CD4-positive, alpha-beta T cell (primary cell): ENCODE results near the gene SNTG2. TPM values are rescaled to one million over a fixed set of nuclear protein-coding genes. Genes with fewer than 3 reads are reported as not detected.

Experiments
- ATAC-seq: fragments of 200-7000 bp; cut with Tn5 transposase; one replicate; pipeline ENCODE4 v1.10.0; 2022; ENCODE audit warnings: mild to moderate bottlenecking; ENCODE audit not compliant: poor library complexity
- CTCF ChIA-PET: fragments of 350-600 bp; sonication (Branson Sonifier 250); formaldehyde crosslinking; loops from one replicate; lab custom pipeline; 2021; ENCODE audit warnings: antibody characterized with exemption, inconsistent platforms; lab: Charles Lee
- POLR2A ChIA-PET: fragments of 350-600 bp; sonication (Branson Sonifier 250); formaldehyde crosslinking; loops from one replicate; lab custom pipeline; 2021; ENCODE audit warnings: antibody characterized with exemption, inconsistent platforms; lab: Charles Lee
- DNase-seq, 14 experiments: peaks; one replicate each; pipeline ENCODE4 v3.0.0-alpha.2; 2013 to 2020; ENCODE audit warnings: mixed read lengths in 2 of 14
- H3K27ac ChIP-seq, 2 donors: one replicate each; pipeline versions ENCODE4 v1.5.1 to v1.7.0; 2013; ENCODE audit warnings: low read length in 2 of 2, low read depth in 1 of 2, mild to moderate bottlenecking in 1 of 2
- H3K27me3 ChIP-seq, 2 experiments: 1 replicate in 1 of 2; 2 replicates in 1 of 2; pipeline versions ENCODE4 v1.6.1 to v1.7.0; 2013; ENCODE audit warnings: low read length in 2 of 2, control low read depth in 1 of 2, mild to moderate bottlenecking in 1 of 2, moderate library complexity in 1 of 2; ENCODE audit not compliant: insufficient read depth in 2 of 2, control insufficient read depth in 1 of 2
- H3K36me3 ChIP-seq: one replicate; pipeline ENCODE4 v1.6.1; 2013; ENCODE audit warnings: low read length, control low read depth; ENCODE audit not compliant: insufficient read depth
- H3K4me1 ChIP-seq: one replicate; pipeline ENCODE4 v1.6.1; 2013; ENCODE audit warnings: low read length, control low read depth; ENCODE audit not compliant: insufficient read depth
- H3K4me3 ChIP-seq: one replicate; pipeline ENCODE4 v1.5.1; 2013; ENCODE audit warnings: mild to moderate bottlenecking, low read length, moderate library complexity
- H3K9me3 ChIP-seq, 2 experiments: 1 replicate in 1 of 2; 2 replicates in 1 of 2; pipeline versions ENCODE4 v1.6.1 to v1.7.0; 2013; ENCODE audit warnings: low read length in 2 of 2, mild to moderate bottlenecking in 2 of 2, control low read depth in 1 of 2, moderate library complexity in 1 of 2; ENCODE audit not compliant: control insufficient read depth in 1 of 2, insufficient read depth in 1 of 2
- H3K27ac Mint-ChIP-seq: one replicate; pipeline ENCODE4 v1.8.0; 2020; ENCODE audit warnings: mixed read lengths
- H3K27me3 Mint-ChIP-seq: one replicate; pipeline ENCODE4 v1.8.0; 2021; ENCODE audit warnings: mixed read lengths
- H3K36me3 Mint-ChIP-seq: one replicate; pipeline ENCODE4 v1.8.0; 2021; ENCODE audit warnings: low read depth, mixed read lengths
- H3K4me1 Mint-ChIP-seq: one replicate; pipeline ENCODE4 v1.8.0; 2021; ENCODE audit warnings: low read depth, mixed read lengths
- H3K4me3 Mint-ChIP-seq: one replicate; pipeline ENCODE4 v1.8.0; 2020; ENCODE audit warnings: mild to moderate bottlenecking, mixed read lengths
- H3K9me3 Mint-ChIP-seq: one replicate; pipeline ENCODE4 v1.8.0; 2020; ENCODE audit warnings: mixed read lengths
- intact Hi-C, 2 experiments: fragments of 100-400 bp; cut with DNase I in 1 of 2; cut with micrococcal nuclease in 1 of 2; formaldehyde crosslinking; loops; one replicate each; pipeline versions ENCODE4 v1.15.1 to v1.9.0; 2023 to 2025; cut with DNase I, micrococcal nuclease
- total RNA-seq, 174 experiments: library from RNA in 2 of 174; stranded (reverse) in 2 of 174; gene quantifications; one replicate each; pipeline ENCODE4 v1.2.3 and lab custom pipeline; 2021 to 2026
- TF ChIP-seq, protein P1 (sequence below): fragments of 200-600 bp; IDR thresholded peaks from one replicate; pipeline ENCODE4 v1.8.0; 2022; ENCODE audit warnings: antibody characterized with exemption, mild to moderate bottlenecking

SNTG2 gene
- total RNA-seq, 2 experiments from 2014 or later, result 1.1 to 1.5 TPM

DNA sequence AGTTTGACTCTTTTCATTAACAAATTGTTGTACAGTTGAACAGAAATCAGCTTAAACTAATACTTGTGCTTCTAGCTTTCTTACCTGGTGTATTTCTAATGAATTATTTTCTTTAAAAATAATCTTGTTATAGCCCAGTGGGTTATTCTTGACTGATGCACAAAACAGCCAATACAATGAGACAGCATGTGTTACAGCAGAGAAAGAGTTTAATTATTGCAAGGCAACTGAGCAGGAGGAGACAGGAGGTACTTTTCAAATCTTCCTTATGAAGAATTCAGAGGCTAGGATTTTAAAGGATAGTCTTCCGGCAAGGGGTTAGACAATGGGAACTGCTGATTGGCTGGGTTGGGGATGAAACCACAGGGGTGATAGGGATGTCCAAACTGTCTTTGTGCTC, 398.1 kb downstream of the SNTG2 start:
- H3K27me3 Mint-ChIP-seq, result no peaks in the 10 kb centered on the region
- H3K4me1 ChIP-seq, result no peaks in the 10 kb centered on the region
- H3K4me3 Mint-ChIP-seq, result no peak overlapping the region
- no peak overlapping the region for H3K27ac ChIP-seq
- intact Hi-C loops, result no loop called here
- peaks cover 5% of the 10 kb centered on the region for H3K9me3 Mint-ChIP-seq
- H3K27ac Mint-ChIP-seq, result no peak overlapping the region
- no peaks in the 10 kb centered on the region for H3K36me3 Mint-ChIP-seq
- POLR2A ChIA-PET, result no interaction called here
- H3K27me3 ChIP-seq, result no peaks in the 10 kb centered on the region
- no peak for ATAC-seq
- H3K4me3 ChIP-seq, result no peak overlapping the region
- TF ChIP-seq, protein P1, sequence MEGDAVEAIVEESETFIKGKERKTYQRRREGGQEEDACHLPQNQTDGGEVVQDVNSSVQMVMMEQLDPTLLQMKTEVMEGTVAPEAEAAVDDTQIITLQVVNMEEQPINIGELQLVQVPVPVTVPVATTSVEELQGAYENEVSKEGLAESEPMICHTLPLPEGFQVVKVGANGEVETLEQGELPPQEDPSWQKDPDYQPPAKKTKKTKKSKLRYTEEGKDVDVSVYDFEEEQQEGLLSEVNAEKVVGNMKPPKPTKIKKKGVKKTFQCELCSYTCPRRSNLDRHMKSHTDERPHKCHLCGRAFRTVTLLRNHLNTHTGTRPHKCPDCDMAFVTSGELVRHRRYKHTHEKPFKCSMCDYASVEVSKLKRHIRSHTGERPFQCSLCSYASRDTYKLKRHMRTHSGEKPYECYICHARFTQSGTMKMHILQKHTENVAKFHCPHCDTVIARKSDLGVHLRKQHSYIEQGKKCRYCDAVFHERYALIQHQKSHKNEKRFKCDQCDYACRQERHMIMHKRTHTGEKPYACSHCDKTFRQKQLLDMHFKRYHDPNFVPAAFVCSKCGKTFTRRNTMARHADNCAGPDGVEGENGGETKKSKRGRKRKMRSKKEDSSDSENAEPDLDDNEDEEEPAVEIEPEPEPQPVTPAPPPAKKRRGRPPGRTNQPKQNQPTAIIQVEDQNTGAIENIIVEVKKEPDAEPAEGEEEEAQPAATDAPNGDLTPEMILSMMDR, result no peak
- peaks cover 16 to 20% of the 10 kb centered on the region in 2 experiments for H3K9me3 ChIP-seq
- CTCF ChIA-PET, result no interaction called here
- DNase-seq, result no peak
- H3K36me3 ChIP-seq, result no peaks in the 10 kb centered on the region
- H3K4me1 Mint-ChIP-seq, result no peaks in the 10 kb centered on the region

DNA sequence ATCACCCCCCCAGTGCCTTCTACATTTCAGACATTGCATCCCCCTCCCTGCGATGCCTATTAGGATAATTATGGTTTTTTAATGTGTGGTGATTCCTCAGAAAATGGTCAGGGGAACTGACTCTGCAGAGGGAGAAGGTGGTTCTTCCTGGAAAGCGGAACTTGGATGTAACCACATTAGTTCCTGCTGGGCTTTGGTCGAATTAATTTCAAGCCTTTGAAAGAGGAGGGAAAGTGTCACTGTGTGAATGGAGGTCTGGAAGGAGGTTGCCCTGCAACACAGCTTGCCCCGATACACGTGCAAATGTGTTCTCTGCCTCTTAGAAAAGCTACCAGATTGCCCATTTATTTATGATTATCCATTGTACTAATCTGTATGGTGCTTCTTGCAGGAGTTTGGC, 399.5 kb downstream of the SNTG2 start:
- Mint-ChIP-seq H3K4me1 (no peaks in the 10 kb centered on the region), H3K4me3 (no peak overlapping the region), H3K27ac (no peak overlapping the region), H3K36me3 (no peaks in the 10 kb centered on the region), H3K9me3 (peaks cover 5% of the 10 kb centered on the region), H3K27me3 (no peaks in the 10 kb centered on the region)
- ChIA-PET CTCF (no interaction called here), POLR2A (no interaction called here)
- Histone ChIP-seq H3K27me3 (no peaks in the 10 kb centered on the region), H3K27ac (no peak overlapping the region), H3K4me3 (no peak overlapping the region), H3K36me3 (no peaks in the 10 kb centered on the region), H3K4me1 (no peaks in the 10 kb centered on the region), H3K9me3 (peaks cover 17 to 20% of the 10 kb centered on the region in 2 experiments)
- TF ChIP-seq, protein P1, result no peak
- intact Hi-C loops, result no loop called here
- DNase-seq, result no peak
- ATAC-seq, result no peak

DNA sequence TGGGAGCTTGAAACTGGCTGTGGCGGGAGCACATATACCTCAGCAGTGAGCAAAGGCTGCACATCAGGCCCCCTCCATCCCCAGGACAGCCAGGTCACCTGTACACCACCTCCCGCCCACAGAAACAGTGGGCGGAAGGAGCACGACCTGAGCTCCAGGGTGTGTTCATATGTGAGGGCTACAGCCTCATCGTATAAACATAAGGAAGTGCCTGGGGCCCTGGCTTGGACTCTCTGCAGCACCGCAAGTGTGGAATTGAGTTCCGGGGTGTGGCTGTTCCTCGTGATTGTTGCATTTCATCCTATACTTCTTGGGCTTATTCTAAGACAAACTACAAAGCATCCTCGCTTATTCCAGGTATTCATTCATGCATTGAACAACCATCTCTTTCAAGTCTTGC, 402.5 kb downstream of the SNTG2 start:
- Mint-ChIP-seq H3K4me3 (no peak overlapping the region), H3K9me3 (peaks cover 2% of the 10 kb centered on the region), H3K4me1 (no peaks in the 10 kb centered on the region), H3K27me3 (no peaks in the 10 kb centered on the region), H3K27ac (no peak overlapping the region), H3K36me3 (no peaks in the 10 kb centered on the region)
- ChIA-PET CTCF (no interaction called here), POLR2A (no interaction called here)
- intact Hi-C loops, result no loop called here
- no peaks in the 10 kb centered on the region for H3K36me3 ChIP-seq
- DNase-seq (no peak), ATAC-seq (no peak)
- TF ChIP-seq, protein P1, result no peak
- no peaks in the 10 kb centered on the region for H3K4me1 ChIP-seq
- no peak overlapping the region for H3K4me3 ChIP-seq
- no peak overlapping the region for H3K27ac ChIP-seq
- H3K9me3 ChIP-seq, result peaks cover 3 to 13% of the 10 kb centered on the region in 2 experiments
- no peaks in the 10 kb centered on the region for H3K27me3 ChIP-seq
